GM12874 (cell line): ENCODE data around the gene CST7.

Source experiments
- CTCF ChIP-seq: IDR thresholded peaks from 2 replicates; pipeline ENCODE4 v1.5.1; 2011; ENCODE audit warnings: low read depth, mild to moderate bottlenecking, control low read depth, low read length, moderate library complexity; ENCODE audit not compliant: insufficient read depth

Gene CST7

GRCh38 chr20:24979036-24979960 is 30.2 kb downstream of the CST7 start:
- TF ChIP-seq CTCF: no peak

- TF ChIP-seq CTCF: no peak
These were observed 31.4 kb downstream of the CST7 start for GRCh38 chr20:24980291-24981053.

GRCh38 chr20:24981282-24981681 is 32.2 kb downstream of the CST7 start:
- no peak for TF ChIP-seq CTCF

GRCh38 chr20:24981790-24982189 is 32.7 kb downstream of the CST7 start:
- TF ChIP-seq CTCF: no peak

GRCh38 chr20:24983896-24984295 is 34.8 kb downstream of the CST7 start:
- no peak for TF ChIP-seq CTCF

GRCh38 chr20:24984961-24985640 is 36.0 kb downstream of the CST7 start:
- no peak for TF ChIP-seq CTCF

GRCh38 chr20:24985802-24986201 is 36.7 kb downstream of the CST7 start:
- no peak for TF ChIP-seq CTCF
